Neural crest cell (in vitro differentiated cells): ENCODE measurements around the gene CADM1. TPM values are rescaled to one million over a fixed set of nuclear protein-coding genes. Genes with fewer than 3 reads are reported as not detected.

Source experiments
- DNase-seq: peaks from one replicate; pipeline ENCODE4 v3.0.0; 2021; ENCODE audit warnings: low read depth, mixed read lengths, low spot score
- H3K27ac Mint-ChIP-seq: one replicate; pipeline ENCODE4 v1.8.0; 2021; ENCODE audit warnings: mild to moderate bottlenecking, mixed read lengths; ENCODE audit not compliant: unreplicated experiment
- H3K27me3 Mint-ChIP-seq: 2 replicates; pipeline ENCODE4 v1.8.0; 2021; ENCODE audit warnings: low read depth, mild to moderate bottlenecking, mixed read lengths
- H3K36me3 Mint-ChIP-seq: 2 replicates; pipeline ENCODE4 v1.8.0; 2021; ENCODE audit warnings: low read depth, mild to moderate bottlenecking, mixed read lengths
- H3K4me1 Mint-ChIP-seq: 2 replicates; pipeline ENCODE4 v1.8.0; 2021; ENCODE audit warnings: mixed read lengths
- H3K4me3 Mint-ChIP-seq: one replicate; pipeline ENCODE4 v1.8.0; 2021; ENCODE audit warnings: mild to moderate bottlenecking, mixed read lengths
- H3K9me3 Mint-ChIP-seq: 2 replicates; pipeline ENCODE4 v1.8.0; 2021; ENCODE audit warnings: mixed read lengths
- total RNA-seq: library from RNA; stranded (reverse); gene quantifications from 2 replicates; pipeline ENCODE4 v1.2.1, GENCODE V29; 2021
- TF ChIP-seq, protein P1 (sequence below): fragments of 200-600 bp; sonication (generic); conservative IDR thresholded peaks from 2 replicates; pipeline ENCODE4 v1.5.0; 2021; ENCODE audit warnings: antibody characterized with exemption, mild to moderate bottlenecking

The CADM1 gene
- total RNA-seq, 1 donor from 2014 or later, result 112 TPM

DNA sequence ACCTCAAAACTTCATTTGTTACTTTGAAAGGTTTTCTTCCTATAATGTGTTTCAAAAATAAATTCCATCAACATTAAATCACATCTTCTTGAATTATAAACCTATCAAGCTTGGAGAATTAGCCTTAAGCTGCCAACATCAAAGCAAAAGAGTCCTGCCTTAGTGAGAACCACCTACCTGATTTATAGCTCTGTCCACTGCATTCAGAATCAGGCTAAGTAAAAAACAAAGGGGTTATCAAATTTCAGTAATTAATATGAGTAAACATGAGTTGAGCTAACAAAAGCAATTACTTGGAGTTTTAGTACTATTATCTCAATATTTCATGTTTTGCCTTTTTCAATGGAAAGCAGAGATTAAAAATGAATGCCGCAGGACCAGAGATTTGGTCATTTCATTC, 73.9 kb downstream of the CADM1 start:
- no peak for DNase-seq
- Mint-ChIP-seq H3K27ac (no peak overlapping the region), H3K27me3 (no peaks in the 10 kb centered on the region), H3K9me3 (no peaks in the 10 kb centered on the region), H3K36me3 (no peaks in the 10 kb centered on the region), H3K4me3 (no peak overlapping the region), H3K4me1 (peaks cover 4% of the 10 kb centered on the region)
- TF ChIP-seq, protein P1, sequence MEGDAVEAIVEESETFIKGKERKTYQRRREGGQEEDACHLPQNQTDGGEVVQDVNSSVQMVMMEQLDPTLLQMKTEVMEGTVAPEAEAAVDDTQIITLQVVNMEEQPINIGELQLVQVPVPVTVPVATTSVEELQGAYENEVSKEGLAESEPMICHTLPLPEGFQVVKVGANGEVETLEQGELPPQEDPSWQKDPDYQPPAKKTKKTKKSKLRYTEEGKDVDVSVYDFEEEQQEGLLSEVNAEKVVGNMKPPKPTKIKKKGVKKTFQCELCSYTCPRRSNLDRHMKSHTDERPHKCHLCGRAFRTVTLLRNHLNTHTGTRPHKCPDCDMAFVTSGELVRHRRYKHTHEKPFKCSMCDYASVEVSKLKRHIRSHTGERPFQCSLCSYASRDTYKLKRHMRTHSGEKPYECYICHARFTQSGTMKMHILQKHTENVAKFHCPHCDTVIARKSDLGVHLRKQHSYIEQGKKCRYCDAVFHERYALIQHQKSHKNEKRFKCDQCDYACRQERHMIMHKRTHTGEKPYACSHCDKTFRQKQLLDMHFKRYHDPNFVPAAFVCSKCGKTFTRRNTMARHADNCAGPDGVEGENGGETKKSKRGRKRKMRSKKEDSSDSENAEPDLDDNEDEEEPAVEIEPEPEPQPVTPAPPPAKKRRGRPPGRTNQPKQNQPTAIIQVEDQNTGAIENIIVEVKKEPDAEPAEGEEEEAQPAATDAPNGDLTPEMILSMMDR, result no peak

DNA sequence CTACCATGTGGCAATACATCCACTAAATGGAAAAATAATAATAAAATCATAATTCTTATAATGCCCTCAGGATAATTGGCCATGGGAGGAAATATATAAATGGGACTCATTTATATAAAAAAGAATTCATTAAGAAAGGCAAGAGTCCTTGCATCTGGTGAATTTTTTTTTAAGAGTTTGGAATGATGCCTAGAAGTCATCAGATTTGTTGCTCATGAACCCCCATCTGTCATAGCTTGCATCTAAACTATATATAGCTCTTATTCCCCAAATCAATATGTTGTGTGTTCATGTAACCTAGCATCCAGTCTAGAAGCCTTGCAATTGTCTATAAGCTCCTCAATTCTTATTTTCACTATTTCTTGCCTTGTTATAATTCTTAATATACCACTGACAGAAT, 75.9 kb downstream of the CADM1 start:
- DNase-seq, result no peak
- Mint-ChIP-seq H3K36me3 (no peaks in the 10 kb centered on the region), H3K4me3 (no peak overlapping the region), H3K9me3 (no peaks in the 10 kb centered on the region), H3K27me3 (no peaks in the 10 kb centered on the region), H3K4me1 (peaks cover 7% of the 10 kb centered on the region), H3K27ac (no peak overlapping the region)
- TF ChIP-seq, protein P1, result no peak

DNA sequence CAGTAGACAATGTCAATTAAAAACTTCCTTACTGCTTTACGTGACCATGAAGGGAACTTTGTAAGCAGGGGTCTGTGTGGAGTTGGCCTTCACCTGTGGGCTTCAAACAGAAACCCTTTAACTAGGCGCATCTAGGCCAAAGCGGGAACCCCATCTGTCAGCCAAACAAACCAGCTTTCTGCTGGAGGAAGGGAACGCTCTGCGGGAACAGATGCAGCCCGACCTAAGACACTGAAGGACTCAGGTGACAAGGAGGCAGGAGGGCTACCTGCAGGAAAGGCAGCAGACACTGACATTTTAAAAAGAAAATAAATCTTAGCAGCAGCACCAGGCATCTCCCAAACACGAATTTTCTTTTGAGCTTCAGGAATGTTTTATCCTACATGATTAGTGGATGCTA, 78.4 kb downstream of the CADM1 start:
- H3K27ac Mint-ChIP-seq, result no peak overlapping the region

DNA sequence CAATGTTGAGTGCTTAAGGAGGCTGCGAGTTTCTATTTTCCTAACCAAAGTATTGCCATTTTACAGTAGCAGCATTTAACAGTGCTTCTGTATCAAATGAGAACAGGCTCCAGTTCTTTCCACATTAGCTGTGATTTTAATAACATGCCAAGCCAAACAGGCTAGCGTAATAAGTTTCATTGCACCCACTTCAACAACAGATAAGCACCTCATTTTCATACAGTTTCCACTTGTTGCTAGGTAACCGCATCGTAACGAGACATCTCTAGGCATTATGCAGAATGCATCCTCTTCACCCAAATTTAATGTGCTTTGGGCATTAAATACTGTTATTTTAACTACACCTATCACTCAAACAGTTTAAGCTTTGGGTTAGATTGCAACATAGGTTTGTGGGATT, 79.0 kb downstream of the CADM1 start:
- H3K36me3 Mint-ChIP-seq, result no peaks in the 10 kb centered on the region
- no peak for DNase-seq
- H3K4me1 Mint-ChIP-seq, result peaks cover 28% of the 10 kb centered on the region
- no peak overlapping the region for H3K27ac Mint-ChIP-seq
- H3K27me3 Mint-ChIP-seq, result no peaks in the 10 kb centered on the region
- TF ChIP-seq, protein P1, result no peak
- no peaks in the 10 kb centered on the region for H3K9me3 Mint-ChIP-seq
- no peak overlapping the region for H3K4me3 Mint-ChIP-seq

More for the DNA sequence above, 78.4 kb downstream of the CADM1 start:
- TF ChIP-seq, protein P1, result no peak
- Mint-ChIP-seq H3K27me3 (no peaks in the 10 kb centered on the region), H3K4me3 (no peak overlapping the region), H3K4me1 (peaks cover 25% of the 10 kb centered on the region), H3K9me3 (no peaks in the 10 kb centered on the region), H3K36me3 (no peaks in the 10 kb centered on the region)
- DNase-seq, result no peak

DNA sequence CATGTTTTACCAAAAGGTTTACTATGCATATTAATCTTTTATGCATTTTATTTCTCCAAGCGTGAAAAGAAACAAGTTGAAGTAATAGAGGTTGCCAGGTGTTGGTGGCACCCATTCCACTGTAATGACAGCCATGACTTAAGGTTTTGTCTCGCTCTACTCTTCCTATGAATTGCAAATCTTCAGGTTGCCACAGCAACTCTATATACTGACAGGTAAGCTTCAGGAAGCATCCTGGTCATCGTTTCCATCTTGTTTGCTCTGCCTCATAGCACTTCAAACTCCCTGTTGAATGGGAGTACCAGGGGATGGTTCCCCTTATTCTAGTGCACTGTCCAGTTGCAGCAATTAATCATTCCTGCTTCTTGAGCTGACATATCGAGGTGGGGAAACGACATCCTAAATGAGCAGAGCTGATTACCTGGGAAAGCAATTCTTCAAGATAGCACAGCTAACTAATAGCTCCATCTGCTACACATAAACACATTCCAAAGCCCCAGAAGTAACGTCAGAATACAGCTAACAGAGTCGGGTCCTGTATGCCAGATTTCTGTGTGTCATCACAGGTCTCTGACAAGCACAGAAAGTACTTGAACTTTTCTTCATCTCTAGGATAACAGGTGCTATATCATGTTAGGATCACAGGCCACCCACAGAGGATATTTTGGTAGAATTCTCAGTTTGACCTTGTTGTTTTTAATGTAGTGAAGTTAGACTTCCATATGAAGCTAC, 80.3 kb downstream of the CADM1 start:
- H3K4me1 Mint-ChIP-seq, result peaks cover 28% of the 10 kb centered on the region
- TF ChIP-seq, protein P1, result no peak
- no peak overlapping the region for H3K4me3 Mint-ChIP-seq
- H3K9me3 Mint-ChIP-seq, result no peaks in the 10 kb centered on the region
- no peaks in the 10 kb centered on the region for H3K27me3 Mint-ChIP-seq
- H3K36me3 Mint-ChIP-seq, result no peaks in the 10 kb centered on the region
- DNase-seq, result no peak
- H3K27ac Mint-ChIP-seq, result no peak overlapping the region
